ENCODE data around the gene TRIO. TPM values are rescaled to one million over a fixed set of nuclear protein-coding genes. Genes with fewer than 3 reads are reported as not detected.

The TRIO gene
- total RNA-seq, 2 experiments from 2014 or later: 3.5 to 6.6 TPM

DNA sequence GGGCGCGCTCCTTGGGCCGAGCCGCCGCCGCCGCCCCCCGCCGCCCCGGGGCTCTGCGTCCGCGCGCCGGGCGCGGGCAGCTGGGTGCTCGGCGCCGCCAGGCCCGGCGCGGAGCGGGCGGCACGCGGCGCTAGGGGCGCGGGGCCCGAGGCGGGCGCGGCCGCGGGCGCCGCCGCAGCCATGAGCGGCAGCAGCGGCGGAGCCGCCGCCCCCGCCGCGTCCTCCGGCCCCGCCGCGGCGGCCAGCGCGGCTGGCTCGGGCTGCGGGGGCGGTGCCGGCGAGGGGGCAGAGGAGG, 351 bp downstream of the TRIO start:
- no peak for DNase-seq
- Mint-ChIP-seq H3K4me3 (no peak overlapping the region), H3K27ac (no peak overlapping the region), H3K4me1 (ENCODE audit: low read depth) (peaks cover 11% of the 10 kb centered on the region), H3K36me3 (ENCODE audit: low read depth) (no peaks in the 10 kb centered on the region), H3K27me3 (ENCODE audit: low read depth) (peaks cover 60% of the 10 kb centered on the region), H3K9me3 (ENCODE audit: insufficient read depth) (no peaks in the 10 kb centered on the region)
- CTCF ChIA-PET: no interaction called here
- POLR2A ChIA-PET: no interaction called here
- no peak for ATAC-seq

DNA sequence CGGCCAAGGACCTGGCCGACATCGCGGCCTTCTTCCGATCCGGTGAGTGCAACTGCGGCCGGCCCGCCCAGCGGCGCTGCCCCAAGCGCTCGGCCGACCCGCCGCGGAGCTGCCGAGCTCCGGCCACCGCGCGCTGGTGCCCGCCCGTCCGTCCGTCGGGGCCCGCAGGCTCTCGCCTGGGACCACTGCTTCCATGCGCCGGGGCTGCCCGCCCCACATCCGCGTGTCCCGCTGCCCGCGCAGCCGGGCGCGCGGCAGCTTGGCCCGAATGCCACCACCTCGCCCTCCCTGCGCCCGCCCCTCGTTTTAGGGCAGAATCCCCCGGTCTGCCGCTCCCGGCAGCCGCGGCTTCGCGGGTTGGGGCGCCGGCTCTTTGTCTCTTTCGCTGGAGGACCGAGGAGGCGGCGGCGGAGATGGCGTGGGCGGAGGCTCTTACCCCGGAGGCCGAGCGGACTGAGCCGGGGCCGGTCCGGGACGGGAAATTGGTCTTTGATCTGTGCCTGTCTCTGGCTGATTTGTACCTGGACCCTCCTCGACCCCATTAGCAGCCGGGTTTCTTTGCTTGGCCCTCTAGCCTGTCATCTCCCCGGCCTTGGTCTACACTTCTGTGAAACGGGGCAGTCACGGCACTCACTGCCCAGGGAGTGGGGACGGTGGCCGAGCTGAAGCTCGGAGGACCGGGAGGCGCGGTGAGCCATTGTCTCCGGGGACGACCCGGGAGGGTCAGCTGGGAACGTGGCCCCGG, 871 bp downstream of the TRIO start:
- DNase-seq (no peak), ATAC-seq (peak; percentile 2)
- ChIA-PET POLR2A (no interaction called here), CTCF (no interaction called here)
- H3K4me1 Mint-ChIP-seq (ENCODE audit: low read depth): peaks cover 11% of the 10 kb centered on the region
- peak overlapping the region; percentile 69 for H3K4me3 Mint-ChIP-seq
- peak overlapping the region; percentile 34 for H3K27ac Mint-ChIP-seq
- H3K27me3 Mint-ChIP-seq (ENCODE audit: low read depth): peaks cover 60% of the 10 kb centered on the region
- no peaks in the 10 kb centered on the region for H3K9me3 Mint-ChIP-seq (ENCODE audit: insufficient read depth)
- no peaks in the 10 kb centered on the region for H3K36me3 Mint-ChIP-seq (ENCODE audit: low read depth)

DNA sequence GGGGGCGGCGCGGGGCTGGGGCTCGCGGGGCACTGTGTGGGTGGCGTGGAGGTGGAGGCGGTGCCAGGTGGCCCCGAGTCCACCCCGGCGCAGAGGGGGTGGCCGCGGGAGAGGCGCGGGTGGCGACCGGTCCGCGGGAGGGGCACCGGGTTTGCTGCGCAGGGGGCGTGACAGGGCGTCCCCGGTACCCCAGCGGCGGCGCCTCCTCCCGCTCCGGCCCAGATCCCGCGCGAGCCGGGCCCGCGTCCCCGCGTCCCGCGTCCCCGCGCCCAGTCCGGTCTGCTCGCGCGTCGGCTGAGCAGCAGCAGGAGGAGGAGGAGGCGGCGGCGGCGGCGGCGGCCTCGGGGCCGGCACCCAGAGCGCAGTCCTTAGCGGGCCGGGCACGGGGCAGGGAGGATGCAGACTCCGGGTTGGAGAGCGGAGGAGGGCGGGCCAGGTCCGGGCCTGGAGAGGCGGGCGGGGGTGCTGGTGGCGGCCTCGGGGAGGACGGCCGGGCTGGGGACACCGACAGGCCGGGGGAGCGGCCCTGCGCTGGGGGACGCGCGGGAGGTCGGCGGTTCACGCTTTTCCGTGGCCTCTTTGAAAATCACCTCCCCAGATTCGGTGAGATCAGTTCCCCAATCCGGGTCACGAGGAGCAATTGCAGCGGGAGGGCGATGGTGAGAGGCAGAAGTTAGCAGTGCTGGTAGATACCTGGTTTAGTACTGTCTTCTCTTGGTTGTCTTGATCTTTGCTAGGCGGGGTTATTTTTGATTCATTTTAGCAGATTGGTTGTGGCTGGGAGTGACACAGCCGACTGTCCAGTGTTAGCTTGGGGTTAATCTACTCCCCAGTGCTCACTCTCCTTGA, 1.7 kb downstream of the TRIO start:
- ATAC-seq: peak; percentile 33
- no peaks in the 10 kb centered on the region for H3K9me3 Mint-ChIP-seq (ENCODE audit: insufficient read depth)
- peak overlapping the region; percentile 69 for H3K4me3 Mint-ChIP-seq
- CTCF ChIA-PET: no interaction called here
- no peaks in the 10 kb centered on the region for H3K36me3 Mint-ChIP-seq (ENCODE audit: low read depth)
- peak; percentile 32 for DNase-seq
- POLR2A ChIA-PET: no interaction called here
- H3K27me3 Mint-ChIP-seq (ENCODE audit: low read depth): peaks cover 57% of the 10 kb centered on the region
- H3K27ac Mint-ChIP-seq: peak overlapping the region; percentile 5
- H3K4me1 Mint-ChIP-seq (ENCODE audit: low read depth): peaks cover 11% of the 10 kb centered on the region

DNA sequence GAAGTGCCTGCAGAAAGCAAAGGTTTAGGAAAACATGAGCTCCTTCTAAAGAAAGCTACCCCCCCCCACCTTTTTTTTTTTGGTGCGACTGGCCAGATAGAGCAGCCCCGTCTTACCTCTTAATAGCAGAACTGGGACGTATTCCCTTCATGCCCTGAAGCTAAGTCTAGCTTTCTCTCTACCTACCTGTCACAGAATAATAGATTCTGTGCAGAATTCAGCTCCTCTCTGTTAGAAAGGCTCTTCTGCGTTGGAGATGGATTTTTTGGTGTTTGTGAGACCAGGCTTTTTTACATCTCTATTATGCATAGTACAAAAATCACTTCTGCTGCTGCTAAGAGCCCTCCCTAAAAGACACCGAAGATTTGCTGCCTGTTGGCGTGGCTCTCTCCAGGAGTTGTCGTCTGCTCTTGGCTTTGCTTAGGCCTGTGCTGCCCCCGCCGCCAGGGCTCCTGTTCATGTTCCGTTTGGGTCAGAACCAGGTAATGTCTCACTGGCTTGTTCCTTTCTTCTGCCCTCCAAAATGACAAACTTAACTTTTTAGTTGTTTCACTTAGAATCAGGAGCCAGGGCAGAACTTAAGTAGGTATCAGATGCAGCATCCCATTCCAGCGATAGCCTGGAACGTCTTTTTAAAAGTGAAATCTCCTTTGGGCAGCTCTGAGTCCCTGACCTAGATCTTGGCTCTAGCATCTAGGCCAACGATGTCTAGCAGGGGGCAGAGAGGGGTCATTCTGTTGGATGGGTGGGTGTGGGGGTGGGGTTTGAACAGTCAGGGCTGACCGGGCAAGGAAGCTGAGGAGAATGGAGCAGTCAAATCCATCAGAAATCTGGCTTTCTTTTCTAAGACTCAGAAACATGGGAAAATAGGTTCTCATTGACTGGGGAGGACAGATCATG, 2.5 kb downstream of the TRIO start:
- Mint-ChIP-seq H3K27me3 (ENCODE audit: low read depth) (peaks cover 58% of the 10 kb centered on the region), H3K4me3 (peak overlapping the region; percentile 44), H3K27ac (no peak overlapping the region), H3K36me3 (ENCODE audit: low read depth) (no peaks in the 10 kb centered on the region), H3K9me3 (ENCODE audit: insufficient read depth) (no peaks in the 10 kb centered on the region), H3K4me1 (ENCODE audit: low read depth) (peaks cover 11% of the 10 kb centered on the region)
- no peak for ATAC-seq
- ChIA-PET POLR2A (no interaction called here), CTCF (no interaction called here)
- DNase-seq: no peak

DNA sequence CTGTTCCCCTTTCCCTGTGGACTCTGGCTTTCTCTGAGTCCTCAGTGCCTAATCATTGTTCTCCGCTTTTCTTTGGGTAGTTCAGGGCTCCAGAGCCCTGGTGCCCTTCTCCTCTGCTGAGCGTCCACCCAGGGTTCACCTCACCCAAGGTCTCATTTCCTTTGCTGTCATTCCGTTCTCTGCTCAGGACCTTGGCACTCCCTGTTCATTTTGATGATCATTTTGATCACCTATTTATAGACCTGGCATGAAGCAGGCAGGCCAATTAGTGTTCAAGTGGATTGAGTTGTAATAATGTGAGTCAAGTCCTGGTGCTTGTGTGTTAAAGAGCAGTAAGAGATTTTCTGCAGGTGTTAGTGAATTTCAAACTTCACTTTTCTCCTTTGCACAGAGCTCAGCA, 3.6 kb downstream of the TRIO start:
- Mint-ChIP-seq H3K4me1 (ENCODE audit: low read depth) (peaks cover 11% of the 10 kb centered on the region), H3K27me3 (ENCODE audit: low read depth) (peaks cover 56% of the 10 kb centered on the region), H3K27ac (no peak overlapping the region), H3K36me3 (ENCODE audit: low read depth) (no peaks in the 10 kb centered on the region), H3K4me3 (no peak overlapping the region), H3K9me3 (ENCODE audit: insufficient read depth) (no peaks in the 10 kb centered on the region)
- DNase-seq: no peak
- ATAC-seq: no peak
- ChIA-PET CTCF (interaction anchor here (1.3 kb wide), 1 partner anchor 15 kb away, joined by 3 read pairs; no protein-coding TSS in a partner anchor), POLR2A (no interaction called here)

- ATAC-seq (no peak), DNase-seq (no peak)
- ChIA-PET CTCF (interaction anchor here (1.3 kb wide), 1 partner anchor 15 kb away, joined by 3 read pairs; no protein-coding TSS in a partner anchor), POLR2A (no interaction called here)
- no peaks in the 10 kb centered on the region for H3K9me3 Mint-ChIP-seq (ENCODE audit: insufficient read depth)
- H3K27ac Mint-ChIP-seq: no peak overlapping the region
- peaks cover 54% of the 10 kb centered on the region for H3K27me3 Mint-ChIP-seq (ENCODE audit: low read depth)
- no peaks in the 10 kb centered on the region for H3K36me3 Mint-ChIP-seq (ENCODE audit: low read depth)
- no peak overlapping the region for H3K4me3 Mint-ChIP-seq
- peaks cover 11% of the 10 kb centered on the region for H3K4me1 Mint-ChIP-seq (ENCODE audit: low read depth)
These were observed 4.1 kb downstream of the TRIO start for GRCh38 chr5:14147210-14147609.

GRCh38 chr5:14148483-14148882, 5.3 kb downstream of the TRIO start:
- H3K27me3 Mint-ChIP-seq (ENCODE audit: low read depth): peaks cover 50% of the 10 kb centered on the region
- CTCF ChIA-PET: no interaction called here

DNA sequence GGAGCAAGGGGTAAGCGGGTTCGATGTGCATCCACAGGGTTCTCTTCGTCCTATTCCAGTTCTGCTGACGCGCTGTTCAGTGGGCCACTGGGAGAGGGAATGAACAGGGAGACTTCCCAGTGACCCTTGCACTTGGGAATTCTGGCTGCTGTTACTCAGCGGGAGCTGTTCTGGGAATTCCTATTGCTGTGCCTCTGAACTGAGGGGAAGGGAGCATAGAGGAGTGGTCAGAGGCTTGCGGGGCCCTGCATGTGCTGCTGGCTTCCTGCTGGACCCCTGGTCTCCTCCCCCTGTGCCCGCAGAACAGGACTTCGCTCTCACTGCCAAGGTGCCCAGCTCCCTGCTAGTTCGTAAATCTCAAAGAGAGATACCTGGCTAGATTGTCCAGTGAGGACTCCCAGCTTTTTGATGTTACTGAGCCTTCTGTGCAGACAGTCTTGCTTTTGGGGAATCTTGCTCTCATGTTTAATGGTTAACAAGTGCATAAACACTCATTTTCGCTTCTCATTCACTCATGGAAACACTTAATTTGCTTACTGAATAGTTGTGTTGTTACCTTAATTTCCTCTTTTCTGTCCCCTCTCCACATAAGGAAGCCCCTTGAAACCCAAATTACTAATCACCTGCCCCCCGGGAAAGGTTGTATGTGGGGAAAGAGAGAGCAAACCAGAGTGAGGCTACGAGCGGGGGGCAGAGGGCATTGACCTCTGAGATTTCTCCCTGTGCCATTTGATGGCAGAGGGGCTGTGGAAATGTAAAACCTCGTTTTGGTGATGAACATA, 5.9 kb downstream of the TRIO start:
- peaks cover 50% of the 10 kb centered on the region for H3K27me3 Mint-ChIP-seq (ENCODE audit: low read depth)
- DNase-seq: no peak
- ChIA-PET CTCF (no interaction called here), POLR2A (no interaction called here)
- no peak for ATAC-seq
- H3K4me3 Mint-ChIP-seq: no peak overlapping the region
- no peaks in the 10 kb centered on the region for H3K36me3 Mint-ChIP-seq (ENCODE audit: low read depth)
- no peak overlapping the region for H3K27ac Mint-ChIP-seq
- H3K9me3 Mint-ChIP-seq (ENCODE audit: insufficient read depth): no peaks in the 10 kb centered on the region
- peaks cover 7% of the 10 kb centered on the region for H3K4me1 Mint-ChIP-seq (ENCODE audit: low read depth)

More at GRCh38 chr5:14148483-14148882, 5.3 kb downstream of the TRIO start:
- Mint-ChIP-seq H3K9me3 (ENCODE audit: insufficient read depth) (no peaks in the 10 kb centered on the region), H3K4me1 (ENCODE audit: low read depth) (peaks cover 7% of the 10 kb centered on the region), H3K36me3 (ENCODE audit: low read depth) (no peaks in the 10 kb centered on the region), H3K4me3 (no peak overlapping the region), H3K27ac (no peak overlapping the region)
- no peak for DNase-seq
- no peak for ATAC-seq
- POLR2A ChIA-PET: no interaction called here

DNA sequence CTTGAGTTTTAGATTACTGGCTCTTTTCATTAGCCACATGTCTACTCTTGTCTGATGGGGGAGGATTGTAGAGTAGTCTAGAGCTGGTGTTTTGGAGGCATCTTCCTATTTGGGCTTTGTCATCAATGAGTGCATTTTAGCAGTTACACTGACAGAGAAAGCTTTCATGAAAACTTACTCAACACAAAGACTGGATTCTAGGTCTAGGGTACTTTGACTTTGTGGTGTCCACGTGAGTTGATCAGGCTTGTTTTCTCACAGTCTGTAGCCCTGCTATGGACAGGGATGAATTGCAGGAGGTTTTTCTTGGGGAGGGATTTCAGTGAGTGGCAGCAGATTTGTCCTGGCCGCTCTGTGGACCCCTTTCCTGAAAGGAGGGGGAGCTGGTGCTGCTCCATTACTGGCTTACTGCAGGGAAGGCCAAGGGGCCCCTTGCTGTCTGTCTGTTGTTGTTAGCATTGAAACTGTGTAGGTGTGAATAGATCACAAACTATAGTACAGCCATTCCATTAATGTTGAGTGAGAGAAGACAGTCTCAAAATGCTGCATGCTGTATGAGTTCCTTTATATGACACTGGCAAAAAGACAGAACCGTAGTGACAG, 6.6 kb downstream of the TRIO start:
- Mint-ChIP-seq H3K4me3 (no peak overlapping the region), H3K27ac (no peak overlapping the region), H3K27me3 (ENCODE audit: low read depth) (peaks cover 51% of the 10 kb centered on the region), H3K9me3 (ENCODE audit: insufficient read depth) (no peaks in the 10 kb centered on the region), H3K4me1 (ENCODE audit: low read depth) (peaks cover 4% of the 10 kb centered on the region), H3K36me3 (ENCODE audit: low read depth) (no peaks in the 10 kb centered on the region)
- DNase-seq (no peak), ATAC-seq (no peak)
- CTCF ChIA-PET: no interaction called here
- POLR2A ChIA-PET: no interaction called here

DNA sequence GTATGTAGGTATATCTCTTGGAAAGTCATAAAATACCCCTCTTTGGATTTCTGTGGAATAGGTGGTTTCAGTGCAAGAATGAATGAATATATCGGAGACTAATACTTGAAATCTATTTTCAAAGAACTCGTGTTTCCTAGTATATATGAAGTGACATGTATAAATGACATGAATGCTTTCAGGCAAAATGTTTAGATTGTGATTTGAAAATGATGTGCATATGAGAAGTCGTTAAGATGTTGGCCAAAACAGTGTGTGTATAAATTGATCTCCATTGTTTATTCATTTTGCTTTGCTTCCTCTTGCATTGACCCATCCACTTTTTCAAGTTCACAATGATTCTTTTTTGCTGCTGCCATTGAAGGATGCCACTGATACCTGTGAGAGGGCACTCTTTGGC, 8.3 kb downstream of the TRIO start:
- no peak overlapping the region for H3K27ac Mint-ChIP-seq
- DNase-seq (no peak), ATAC-seq (no peak)
- H3K4me1 Mint-ChIP-seq (ENCODE audit: low read depth): no peaks in the 10 kb centered on the region
- no peaks in the 10 kb centered on the region for H3K9me3 Mint-ChIP-seq (ENCODE audit: insufficient read depth)
- ChIA-PET POLR2A (no interaction called here), CTCF (no interaction called here)
- no peak overlapping the region for H3K4me3 Mint-ChIP-seq
- peaks cover 34% of the 10 kb centered on the region for H3K27me3 Mint-ChIP-seq (ENCODE audit: low read depth)
- no peaks in the 10 kb centered on the region for H3K36me3 Mint-ChIP-seq (ENCODE audit: low read depth)
